ENCODE measurements around the gene CREB1. TPM values are rescaled to one million over a fixed set of nuclear protein-coding genes. Genes with fewer than 3 reads are reported as not detected.
"Not testable (repeated sequence)": the region's sequence is repeated elsewhere in the genome, so short reads cannot be mapped to it uniquely, and the experiment has no call there.

Gene CREB1
- total RNA-seq, 1 donor from 2014 or later: 71.3 TPM

- no peak overlapping the region for H3K27ac ChIP-seq
These were observed 103.9 kb downstream of the CREB1 start for GRCh38 chr2:207633686-207634085.

GRCh38 chr2:207635468-207636200 lies 105.9 kb downstream of the CREB1 start:
- Histone ChIP-seq H3K36me3 (no peaks in the 10 kb centered on the region), H3K27me3 (ENCODE audit: low read depth) (no peaks in the 10 kb centered on the region), H3K4me3 (no peak overlapping the region), H3K9me3 (peaks cover 4% of the 10 kb centered on the region), H3K27ac (no peak overlapping the region), H3K4me1 (peaks cover 8% of the 10 kb centered on the region)
- no peak for DNase-seq
- intact Hi-C loops (cut with DNase I): no loop called here
- ATAC-seq: no peak
- no peak for TF ChIP-seq CTCF (IDR thresholded peaks at IDR 0.05)

More at GRCh38 chr2:207633686-207634085, 103.9 kb downstream of the CREB1 start:
- H3K27me3 ChIP-seq (ENCODE audit: low read depth): no peaks in the 10 kb centered on the region
- no peak for TF ChIP-seq CTCF (IDR thresholded peaks at IDR 0.05)
- peaks cover 8% of the 10 kb centered on the region for H3K4me1 ChIP-seq
- DNase-seq (no peak), ATAC-seq (no peak)
- no peaks in the 10 kb centered on the region for H3K36me3 ChIP-seq
- no peak overlapping the region for H3K4me3 ChIP-seq
- H3K9me3 ChIP-seq: no peaks in the 10 kb centered on the region
- intact Hi-C loops (cut with DNase I): no loop called here

- ATAC-seq; intact Hi-C loops (cut with DNase I); H3K27me3 ChIP-seq (ENCODE audit: low read depth); DNase-seq; H3K9me3 ChIP-seq; H3K36me3 ChIP-seq; H3K4me1 ChIP-seq; H3K27ac ChIP-seq; H3K4me3 ChIP-seq: not testable (repeated sequence)
These were observed 109.5 kb downstream of the CREB1 start for GRCh38 chr2:207639288-207639687.

GRCh38 chr2:207640160-207640559 lies 110.4 kb downstream of the CREB1 start:
- intact Hi-C loops (cut with DNase I): no loop called here
- no peak for DNase-seq
- Histone ChIP-seq H3K27me3 (ENCODE audit: low read depth) (no peaks in the 10 kb centered on the region), H3K9me3 (peaks cover 4% of the 10 kb centered on the region), H3K27ac (no peak overlapping the region), H3K4me1 (no peaks in the 10 kb centered on the region), H3K36me3 (no peaks in the 10 kb centered on the region), H3K4me3 (no peak overlapping the region)
- no peak for ATAC-seq
- no peak for TF ChIP-seq CTCF (IDR thresholded peaks at IDR 0.05)

- H3K4me1 ChIP-seq: no peaks in the 10 kb centered on the region
- H3K4me3 ChIP-seq: no peak overlapping the region
- no peak for ATAC-seq
- H3K36me3 ChIP-seq: no peaks in the 10 kb centered on the region
- no peak for DNase-seq
- TF ChIP-seq CTCF (IDR thresholded peaks at IDR 0.05): no peak
- intact Hi-C loops (cut with DNase I): no loop called here
- H3K27ac ChIP-seq: no peak overlapping the region
- no peaks in the 10 kb centered on the region for H3K27me3 ChIP-seq (ENCODE audit: low read depth)
- H3K9me3 ChIP-seq: peaks cover 4% of the 10 kb centered on the region
These were observed 110.9 kb downstream of the CREB1 start for GRCh38 chr2:207640661-207641060.

- DNase-seq: no peak
- intact Hi-C loops (cut with DNase I): no loop called here
- no peak for ATAC-seq
- Histone ChIP-seq H3K4me3 (no peak overlapping the region), H3K27me3 (ENCODE audit: low read depth) (no peaks in the 10 kb centered on the region), H3K9me3 (peaks cover 4% of the 10 kb centered on the region), H3K4me1 (no peaks in the 10 kb centered on the region), H3K36me3 (no peaks in the 10 kb centered on the region), H3K27ac (no peak overlapping the region)
- TF ChIP-seq CTCF (IDR thresholded peaks at IDR 0.05): no peak
These were observed 114.1 kb downstream of the CREB1 start for GRCh38 chr2:207643892-207644291.

GRCh38 chr2:207646582-207646981 lies 116.8 kb downstream of the CREB1 start:
- not testable (repeated sequence) for H3K4me3 ChIP-seq

More at GRCh38 chr2:207646582-207646981, 116.8 kb downstream of the CREB1 start:
- H3K9me3 ChIP-seq; H3K27me3 ChIP-seq (ENCODE audit: low read depth); ATAC-seq; H3K36me3 ChIP-seq; H3K4me1 ChIP-seq; intact Hi-C loops (cut with DNase I); DNase-seq; H3K27ac ChIP-seq: not testable (repeated sequence)
